Coronary artery (tissue), 2 donors: ENCODE data around the gene DPP8.
A peak's percentile ranks its signal among the peaks of the same experiment; 100 is the strongest.

ENCODE experiments used
- DNase-seq: peaks from one replicate; pipeline ENCODE4 v3.0.0-alpha.2; 2017; ENCODE audit warnings: low spot score
- H3K27ac ChIP-seq, 2 donors: fragments of 200-600 bp; sonication (generic); one replicate each; pipeline ENCODE4 v1.5.1; 2016 to 2019
- H3K4me3 ChIP-seq: fragments of 200-600 bp; sonication (generic); 2 replicates; pipeline ENCODE4 v1.5.1; 2016; ENCODE audit warnings: mild to moderate bottlenecking, moderate library complexity
- CTCF ChIP-seq: fragments of 200-600 bp; sonication (generic); IDR thresholded peaks from one replicate; pipeline ENCODE4 v1.5.1; 2019; ENCODE audit warnings: antibody characterized with exemption

Gene DPP8

GRCh38 chr15:65405791-65406423 lies 111.6 kb downstream of the DPP8 start:
- no peak for TF ChIP-seq CTCF
- DNase-seq = no peak
- Histone ChIP-seq H3K4me3 (no peak overlapping the region), H3K27ac (no peak overlapping the region)

- TF ChIP-seq CTCF = no peak
Observed at GRCh38 chr15:65404186-65404872, 113.2 kb downstream of the DPP8 start.

GRCh38 chr15:65402961-65403360 lies 114.5 kb downstream of the DPP8 start:
- TF ChIP-seq CTCF = no peak
- H3K4me3 ChIP-seq = no peak overlapping the region
- no peak overlapping the region for H3K27ac ChIP-seq
- DNase-seq = no peak

More at GRCh38 chr15:65404186-65404872, 113.2 kb downstream of the DPP8 start:
- Histone ChIP-seq H3K27ac (no peak overlapping the region), H3K4me3 (no peak overlapping the region)
- DNase-seq = no peak

DNA sequence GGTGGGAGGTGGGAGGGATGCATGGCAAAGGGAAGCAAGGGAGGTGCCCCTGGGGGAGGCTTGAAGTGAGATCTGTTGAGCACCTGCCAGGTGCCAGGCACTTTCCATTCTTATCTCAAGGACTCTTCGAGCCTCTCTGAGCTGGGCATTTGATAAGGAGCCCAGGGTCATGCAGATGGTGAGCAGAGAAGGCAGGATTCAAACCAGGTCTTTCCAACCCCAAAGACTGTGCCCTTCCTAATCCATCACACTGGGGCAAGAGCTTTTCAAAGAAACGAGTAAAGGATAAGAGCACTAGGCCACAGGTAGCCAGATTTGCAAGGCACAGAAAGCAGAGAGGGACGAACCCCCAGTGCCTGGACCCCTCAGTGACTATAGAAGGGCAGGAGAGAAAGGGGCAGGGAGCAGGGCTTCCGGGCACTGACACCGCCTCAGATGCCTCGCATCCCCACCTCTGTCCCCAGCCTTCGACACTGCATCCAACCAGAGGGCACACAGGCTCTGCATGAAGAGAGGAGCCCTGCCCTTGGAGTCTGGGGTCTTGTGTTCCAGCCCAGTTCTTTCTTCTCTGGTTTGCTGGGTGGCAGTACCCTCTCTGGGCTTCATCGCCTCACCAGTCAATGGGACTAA lies 115.8 kb downstream of the DPP8 start:
- DNase-seq = no peak
- no peak overlapping the region for H3K27ac ChIP-seq
- H3K4me3 ChIP-seq = no peak overlapping the region
- TF ChIP-seq CTCF = no peak

DNA sequence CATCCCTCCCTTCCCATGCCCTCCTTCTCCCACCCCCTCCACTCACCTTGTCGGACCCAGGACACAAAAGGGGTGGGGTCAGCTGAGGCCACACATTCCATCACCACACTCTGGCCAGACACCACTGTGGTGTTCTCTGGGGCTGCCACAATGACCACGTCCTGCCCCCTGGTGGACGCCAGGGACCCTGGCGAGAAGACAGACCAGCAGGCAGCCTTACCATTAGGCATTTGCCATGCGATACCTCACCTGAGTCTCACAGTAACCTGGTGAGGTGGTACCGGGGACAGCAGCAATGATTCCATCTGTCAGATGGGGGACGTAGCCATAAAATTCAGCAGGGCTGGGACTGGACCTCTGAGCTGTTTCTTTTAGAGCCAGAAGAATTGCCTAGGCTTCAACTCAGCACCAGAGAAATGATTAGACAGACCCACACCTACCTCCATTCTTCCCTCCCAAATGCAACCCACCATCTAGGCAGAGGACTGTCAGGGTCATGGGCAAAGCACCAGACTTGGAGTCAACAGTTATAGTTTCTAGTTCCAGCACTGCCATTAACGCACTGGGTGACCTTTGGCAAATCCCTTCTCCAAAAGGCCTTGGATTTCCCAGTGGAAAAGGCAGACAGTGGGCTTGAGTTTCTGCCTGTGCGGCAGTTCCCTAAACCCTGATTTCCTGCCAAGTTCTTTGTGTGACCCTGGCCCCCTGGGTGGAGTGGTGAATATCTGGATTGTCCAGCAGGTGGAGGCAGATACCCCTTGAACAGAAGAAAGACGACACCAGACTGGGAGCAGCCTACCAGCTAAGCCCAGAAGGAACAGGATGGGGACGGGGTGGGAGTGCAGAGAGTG lies 116.5 kb downstream of the DPP8 start:
- DNase-seq = no peak
- Histone ChIP-seq H3K4me3 (no peak overlapping the region), H3K27ac (no peak overlapping the region)
- TF ChIP-seq CTCF = peak; percentile 42

DNA sequence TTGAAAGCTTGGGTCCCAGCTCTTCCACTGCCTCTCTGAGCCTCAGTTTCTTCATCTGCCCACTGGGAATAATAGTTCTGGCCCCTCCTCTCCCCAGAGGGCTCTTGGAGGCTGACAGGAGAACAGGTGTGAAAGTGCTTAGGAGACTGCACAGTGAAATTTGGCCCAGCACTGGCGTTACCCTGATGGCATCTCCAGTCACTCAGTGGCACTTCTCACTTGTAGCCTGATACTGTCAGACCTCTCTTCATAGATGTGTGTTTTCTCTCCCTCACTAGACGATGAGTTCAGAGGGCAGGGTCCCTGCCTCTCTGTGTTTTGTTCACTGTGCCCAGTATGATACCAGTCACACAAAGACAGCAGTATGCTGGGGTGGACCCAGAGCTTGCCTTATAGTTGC lies 117.5 kb downstream of the DPP8 start:
- Histone ChIP-seq H3K4me3 (no peak overlapping the region), H3K27ac (no peak overlapping the region)
- no peak for DNase-seq
- TF ChIP-seq CTCF = no peak
